ENCODE results near the gene HGS.

- TF ChIP-seq TCF12 (IDR thresholded peaks at IDR 0.05; ENCODE audit: low read depth, low read length): no peak
- TF ChIP-seq USF2 (IDR thresholded peaks at IDR 0.05; ENCODE audit: low read length): no peak
- no peak for TF ChIP-seq CTCF (IDR thresholded peaks at IDR 0.05; ENCODE audit: control extremely low read depth in 1 of 3, insufficient read depth in 1 of 3, low read depth in 1 of 3, low read length in 3 of 3)
- no peak; a peak in 1 of 3 replicates for TF ChIP-seq POLR2A (IDR thresholded peaks at IDR 0.05; ENCODE audit: control extremely low read depth in 1 of 2, low read depth in 2 of 2, low read length in 2 of 2)
- no peak for TF ChIP-seq PHF8 (conservative IDR thresholded peaks at IDR 0.05; ENCODE audit: low read depth, low read length)
- no peak for TF ChIP-seq NRF1 (IDR thresholded peaks at IDR 0.05; ENCODE audit: low read depth, low read length)
- TF ChIP-seq TAF1 (IDR thresholded peaks at IDR 0.05; ENCODE audit: low read depth, low read length): no peak
- no peak for TF ChIP-seq EP300 (IDR thresholded peaks at IDR 0.05; ENCODE audit: borderline replicate concordance in 1 of 2, low read depth in 2 of 2, low read length in 2 of 2)
- 0 out of 2 replicates have a peak, but pooled peaks have one; percentile 3 for TF ChIP-seq POLR2AphosphoS5 (IDR thresholded peaks at IDR 0.05; ENCODE audit: low read depth, low read length)
- TF ChIP-seq ATF3 (IDR thresholded peaks at IDR 0.05; ENCODE audit: insufficient read depth, low read depth, low read length): no peak
Observed at GRCh38 chr17:81707725-81708646, 24.2 kb downstream of the HGS start.

Measured in H1 (cell line).